ENCODE results near the gene SYT2. TPM values are rescaled to one million over a fixed set of nuclear protein-coding genes. Genes with fewer than 3 reads are reported as not detected.

Gene SYT2
- total and polyA plus RNA-seq, 2 of the 13 experiments (the other 11 are each of a cell fraction or from before 2014, with no cell fraction given), result not detected

- no peak for ATAC-seq
- POLR2A ChIA-PET, result no interaction called here
- TF ChIP-seq ETS1 (CRISPR knock-in tag; IDR thresholded peaks at IDR 0.05), result no peak
- no peak for TF ChIP-seq THAP7 (CRISPR knock-in tag; IDR thresholded peaks at IDR 0.05)
- no peak for TF ChIP-seq RERE (CRISPR knock-in tag; IDR thresholded peaks at IDR 0.05; ENCODE audit: low read depth)
- TF ChIP-seq MYNN (CRISPR knock-in tag; IDR thresholded peaks at IDR 0.05; ENCODE audit: low read depth), result no peak
- no peak for TF ChIP-seq SMARCE1 (IDR thresholded peaks at IDR 0.05; ENCODE audit: borderline replicate concordance)
- TF ChIP-seq ZSCAN29 (CRISPR knock-in tag; conservative IDR thresholded peaks at IDR 0.05), result no peak
- no peak for TF ChIP-seq ZNF251 (CRISPR knock-in tag; IDR thresholded peaks at IDR 0.05)
- no peak for TF ChIP-seq CEBPG (CRISPR knock-in tag; IDR thresholded peaks at IDR 0.05)
- TF ChIP-seq ZNF580 (CRISPR knock-in tag; IDR thresholded peaks at IDR 0.05; ENCODE audit: borderline replicate concordance, low read depth), result no peak
- TF ChIP-seq RNF2 (conservative IDR thresholded peaks at IDR 0.05; ENCODE audit: low read depth), result no peak
- TF ChIP-seq SUZ12 (IDR thresholded peaks at IDR 0.05; ENCODE audit: low read depth, low read length), result no peak
- TF ChIP-seq ZNF710 (CRISPR knock-in tag; IDR thresholded peaks at IDR 0.05; ENCODE audit: borderline replicate concordance), result no peak
- no peak for TF ChIP-seq CC2D1A (CRISPR knock-in tag; IDR thresholded peaks at IDR 0.05)
- no peak for TF ChIP-seq HOXA7 (CRISPR knock-in tag; IDR thresholded peaks at IDR 0.05)
- TF ChIP-seq ZKSCAN1 (IDR thresholded peaks at IDR 0.05; ENCODE audit: low read length), result no peak
These were observed 163.0 kb downstream of the SYT2 start for GRCh38 chr1:202547215-202547614.

More at GRCh38 chr1:202547215-202547614, 163.0 kb downstream of the SYT2 start:
- Histone ChIP-seq H3K4me3 (replicated peaks in 1 of 3; ENCODE audit: insufficient read depth in 1 of 3, low read depth in 2 of 3, low read length in 3 of 3) (no peak overlapping the region), H3K27me3 (ENCODE audit: control insufficient read depth in 1 of 2, insufficient read depth in 2 of 2, low read length in 2 of 2) (no peaks in the 10 kb centered on the region), H3K27ac (ENCODE audit: extremely low read length, insufficient read depth, low read length) (no peak overlapping the region), H3K36me3 (replicated peaks in 1 of 2; ENCODE audit: control insufficient read depth in 1 of 2, insufficient read depth in 2 of 2, low read length in 2 of 2) (no peaks in the 10 kb centered on the region), H2AFZ (ENCODE audit: low read length) (no peak overlapping the region), H4K20me1 (ENCODE audit: insufficient read depth, low read length) (no peaks in the 10 kb centered on the region), H3K4me2 (ENCODE audit: low read depth, low read length) (no peak overlapping the region), H3K9ac (ENCODE audit: insufficient read depth, low read depth, low read length) (no peak overlapping the region), H3K9me3 (ENCODE audit: low read length) (no peaks in the 10 kb centered on the region), H3K79me2 (ENCODE audit: insufficient read depth, low read length) (no peaks in the 10 kb centered on the region), H3K4me1 (ENCODE audit: insufficient read depth, low read length) (peaks cover 13% of the 10 kb centered on the region)
- intact Hi-C loops (cut with micrococcal nuclease; ENCODE audit: unreplicated experiment), result no loop called here
- in situ Hi-C loops (cut with HindIII; ENCODE audit: extremely low pct_ligation_motif_present, low pct_unique_long_range_greater_than_20kb), result no loop called here
- CTCF ChIA-PET (ENCODE audit: low intra/inter-chr PET ratio, low total read pairs), result no interaction called here
- no peak for FAIRE-seq
- DNase-seq (ENCODE audit: low spot score), result no peak
- no TSS peak for BruUV-seq (replicated peaks)
